ENCODE measurements around the gene NAIF1. TPM values are rescaled to one million over a fixed set of nuclear protein-coding genes. Genes with fewer than 3 reads are reported as not detected.

Gene NAIF1
- polyA plus RNA-seq, 1 of the 3 experiments (the other 2 are of a cell fraction): 14.8 TPM

DNA sequence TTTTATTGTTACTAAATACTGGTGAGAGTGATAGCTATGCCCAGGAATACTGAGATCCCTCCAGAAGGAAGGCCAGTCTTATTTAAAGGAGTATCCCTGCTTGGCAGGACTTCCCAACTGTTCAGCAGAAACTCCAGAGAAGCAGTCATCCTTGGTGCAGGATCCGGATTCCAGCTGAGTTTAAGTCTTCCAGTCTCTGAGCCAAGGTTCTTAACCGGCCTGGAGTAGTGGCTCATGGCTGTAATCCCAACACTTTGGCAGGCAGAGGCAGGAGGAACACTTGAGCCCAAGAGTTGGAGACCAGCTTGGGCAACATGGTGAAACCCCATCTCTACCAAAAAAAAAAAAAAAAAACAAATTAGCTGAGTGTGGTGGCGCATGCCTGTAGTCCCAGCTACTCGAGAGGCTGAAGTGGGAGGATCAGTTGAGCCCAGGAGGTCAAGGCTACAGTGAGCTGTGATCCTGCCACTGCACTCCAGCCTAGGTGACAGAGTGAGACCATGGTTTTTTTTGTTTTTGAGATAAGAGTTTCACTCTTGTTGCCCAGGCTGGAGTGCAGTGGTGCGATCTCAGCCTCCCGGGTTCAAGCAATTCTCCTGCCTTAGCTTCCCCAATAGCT lies 7.6 kb downstream of the NAIF1 start:
- Histone ChIP-seq H3K9ac (no peak overlapping the region), H2AFZ (ENCODE audit: low read depth) (no peak overlapping the region), H3K27me3 (ENCODE audit: insufficient read depth) (no peaks in the 10 kb centered on the region), H3F3A (replicated peaks; ENCODE audit: insufficient read depth) (no peaks in the 10 kb centered on the region), H3K4me3 (ENCODE audit: low read depth in 2 of 2, low read length in 1 of 2) (no peak overlapping the region), H3K27ac (ENCODE audit: low read depth in 2 of 2, low read length in 1 of 2) (no peak overlapping the region), H3K9me2 (no peaks in the 10 kb centered on the region), H4K20me1 (ENCODE audit: insufficient read depth) (no peaks in the 10 kb centered on the region), H3K79me2 (ENCODE audit: insufficient read depth) (peaks cover 3% of the 10 kb centered on the region), H3K9me3 (no peaks in the 10 kb centered on the region), H3K36me3 (replicated peaks in 1 of 2; ENCODE audit: control insufficient read depth in 1 of 2, insufficient read depth in 2 of 2, low read length in 1 of 2) (peaks cover 0 to 3% of the 10 kb centered on the region in 2 experiments), H3K4me1 (ENCODE audit: control insufficient read depth in 1 of 2, insufficient read depth in 2 of 2, low read depth in 1 of 2, low read length in 1 of 2) (peaks cover 0 to 10% of the 10 kb centered on the region in 2 experiments; a peak in 1 of 4 replicates), H3K4me2 (no peak overlapping the region)
- DNase-seq: no peak
- WGBS (ENCODE audit: low lambda C conversion rate): 98% methylated on average over 4 of the region's 6 CpGs
- POLR2A ChIA-PET: interaction anchor here (0.6 to 0.7 kb wide), 2 partner anchors 9 to 53 kb away, joined by 3 to 6 read pairs; partner anchors contain the start of gene SLC25A25
- CTCF ChIA-PET: interaction anchor here (0.7 to 1.2 kb wide), 4 partner anchors 25 to 140 kb away, joined by 3 read pairs; no protein-coding TSS in a partner anchor
- TF ChIP-seq, protein P1, sequence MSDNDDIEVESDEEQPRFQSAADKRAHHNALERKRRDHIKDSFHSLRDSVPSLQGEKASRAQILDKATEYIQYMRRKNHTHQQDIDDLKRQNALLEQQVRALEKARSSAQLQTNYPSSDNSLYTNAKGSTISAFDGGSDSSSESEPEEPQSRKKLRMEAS (IDR thresholded peaks at IDR 0.05; ENCODE audit: low read depth): no peak
- no peak for TF ChIP-seq MXI1 (IDR thresholded peaks at IDR 0.05; ENCODE audit: low read depth, low read length)
- TF ChIP-seq NRF1 (IDR thresholded peaks at IDR 0.05; ENCODE audit: low read depth, low read length): no peak
- no peak for TF ChIP-seq MEF2A (IDR thresholded peaks at IDR 0.05; ENCODE audit: borderline replicate concordance, low read depth)
- no peak for TF ChIP-seq NFIC (IDR thresholded peaks at IDR 0.05; ENCODE audit: borderline replicate concordance)
- no peak for TF ChIP-seq CHD2 (IDR thresholded peaks at IDR 0.05; ENCODE audit: low read length, partially characterized antibody)
- no peak for TF ChIP-seq GATA2 (CRISPR knock-in tag; IDR thresholded peaks at IDR 0.05)
- no peak for TF ChIP-seq YY1 (IDR thresholded peaks at IDR 0.05; ENCODE audit: low read depth)
- TF ChIP-seq POLR2AphosphoS5 (IDR thresholded peaks at IDR 0.05; ENCODE audit: low read depth, low read length): no peak
- TF ChIP-seq TCF12 (IDR thresholded peaks at IDR 0.05): no peak
- TF ChIP-seq, protein P2, sequence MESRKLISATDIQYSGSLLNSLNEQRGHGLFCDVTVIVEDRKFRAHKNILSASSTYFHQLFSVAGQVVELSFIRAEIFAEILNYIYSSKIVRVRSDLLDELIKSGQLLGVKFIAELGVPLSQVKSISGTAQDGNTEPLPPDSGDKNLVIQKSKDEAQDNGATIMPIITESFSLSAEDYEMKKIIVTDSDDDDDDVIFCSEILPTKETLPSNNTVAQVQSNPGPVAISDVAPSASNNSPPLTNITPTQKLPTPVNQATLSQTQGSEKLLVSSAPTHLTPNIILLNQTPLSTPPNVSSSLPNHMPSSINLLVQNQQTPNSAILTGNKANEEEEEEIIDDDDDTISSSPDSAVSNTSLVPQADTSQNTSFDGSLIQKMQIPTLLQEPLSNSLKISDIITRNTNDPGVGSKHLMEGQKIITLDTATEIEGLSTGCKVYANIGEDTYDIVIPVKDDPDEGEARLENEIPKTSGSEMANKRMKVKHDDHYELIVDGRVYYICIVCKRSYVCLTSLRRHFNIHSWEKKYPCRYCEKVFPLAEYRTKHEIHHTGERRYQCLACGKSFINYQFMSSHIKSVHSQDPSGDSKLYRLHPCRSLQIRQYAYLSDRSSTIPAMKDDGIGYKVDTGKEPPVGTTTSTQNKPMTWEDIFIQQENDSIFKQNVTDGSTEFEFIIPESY (IDR thresholded peaks at IDR 0.05; ENCODE audit: borderline replicate concordance, low read depth): no peak
- TF ChIP-seq, protein P3, sequence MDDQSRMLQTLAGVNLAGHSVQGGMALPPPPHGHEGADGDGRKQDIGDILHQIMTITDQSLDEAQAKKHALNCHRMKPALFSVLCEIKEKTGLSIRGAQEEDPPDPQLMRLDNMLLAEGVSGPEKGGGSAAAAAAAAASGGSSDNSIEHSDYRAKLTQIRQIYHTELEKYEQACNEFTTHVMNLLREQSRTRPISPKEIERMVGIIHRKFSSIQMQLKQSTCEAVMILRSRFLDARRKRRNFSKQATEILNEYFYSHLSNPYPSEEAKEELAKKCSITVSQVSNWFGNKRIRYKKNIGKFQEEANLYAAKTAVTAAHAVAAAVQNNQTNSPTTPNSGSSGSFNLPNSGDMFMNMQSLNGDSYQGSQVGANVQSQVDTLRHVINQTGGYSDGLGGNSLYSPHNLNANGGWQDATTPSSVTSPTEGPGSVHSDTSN (IDR thresholded peaks at IDR 0.05): no peak
- no peak for TF ChIP-seq EP300 (IDR thresholded peaks at IDR 0.05; ENCODE audit: borderline replicate concordance in 1 of 2, low read depth in 1 of 2, low read length in 1 of 2)
- no peak for TF ChIP-seq JUND (IDR thresholded peaks at IDR 0.05)
- no peak for TF ChIP-seq TEAD4 (IDR thresholded peaks at IDR 0.05; ENCODE audit: borderline replicate concordance, insufficient read depth)
- TF ChIP-seq, protein P4, sequence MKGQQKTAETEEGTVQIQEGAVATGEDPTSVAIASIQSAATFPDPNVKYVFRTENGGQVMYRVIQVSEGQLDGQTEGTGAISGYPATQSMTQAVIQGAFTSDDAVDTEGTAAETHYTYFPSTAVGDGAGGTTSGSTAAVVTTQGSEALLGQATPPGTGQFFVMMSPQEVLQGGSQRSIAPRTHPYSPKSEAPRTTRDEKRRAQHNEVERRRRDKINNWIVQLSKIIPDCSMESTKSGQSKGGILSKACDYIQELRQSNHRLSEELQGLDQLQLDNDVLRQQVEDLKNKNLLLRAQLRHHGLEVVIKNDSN (IDR thresholded peaks at IDR 0.05; ENCODE audit: borderline replicate concordance, low read depth): no peak
- no peak for TF ChIP-seq RXRA (IDR thresholded peaks at IDR 0.05; ENCODE audit: borderline replicate concordance, low read depth)

Measured in SK-N-SH (cell line).